ENCODE results near the gene FARS2. TPM values are rescaled to one million over a fixed set of nuclear protein-coding genes. Genes with fewer than 3 reads are reported as not detected.

Gene FARS2
- polyA plus RNA-seq, 3 donors = 12.2 to 21.6 (median 17.7) TPM

DNA sequence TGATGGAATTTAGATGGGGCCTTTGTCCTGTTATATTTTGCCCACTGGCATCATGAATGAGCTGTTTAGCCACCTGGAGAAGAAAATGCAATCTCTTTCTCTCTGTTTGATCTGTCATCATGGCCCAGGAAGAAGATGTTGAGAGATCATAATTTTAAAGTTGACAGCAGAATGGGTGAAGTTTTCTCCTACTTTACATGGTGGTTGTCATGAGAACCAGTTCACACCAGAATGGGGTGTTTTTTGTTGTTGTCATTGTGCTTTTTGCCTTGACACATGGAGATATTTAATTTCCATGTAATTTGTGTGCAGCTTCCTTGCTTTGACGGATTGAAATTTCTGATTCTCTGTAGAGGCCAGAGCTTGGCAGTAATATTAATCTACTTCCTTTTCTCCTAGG is 122.5 kb downstream of the FARS2 start:
- TF ChIP-seq, protein P1, sequence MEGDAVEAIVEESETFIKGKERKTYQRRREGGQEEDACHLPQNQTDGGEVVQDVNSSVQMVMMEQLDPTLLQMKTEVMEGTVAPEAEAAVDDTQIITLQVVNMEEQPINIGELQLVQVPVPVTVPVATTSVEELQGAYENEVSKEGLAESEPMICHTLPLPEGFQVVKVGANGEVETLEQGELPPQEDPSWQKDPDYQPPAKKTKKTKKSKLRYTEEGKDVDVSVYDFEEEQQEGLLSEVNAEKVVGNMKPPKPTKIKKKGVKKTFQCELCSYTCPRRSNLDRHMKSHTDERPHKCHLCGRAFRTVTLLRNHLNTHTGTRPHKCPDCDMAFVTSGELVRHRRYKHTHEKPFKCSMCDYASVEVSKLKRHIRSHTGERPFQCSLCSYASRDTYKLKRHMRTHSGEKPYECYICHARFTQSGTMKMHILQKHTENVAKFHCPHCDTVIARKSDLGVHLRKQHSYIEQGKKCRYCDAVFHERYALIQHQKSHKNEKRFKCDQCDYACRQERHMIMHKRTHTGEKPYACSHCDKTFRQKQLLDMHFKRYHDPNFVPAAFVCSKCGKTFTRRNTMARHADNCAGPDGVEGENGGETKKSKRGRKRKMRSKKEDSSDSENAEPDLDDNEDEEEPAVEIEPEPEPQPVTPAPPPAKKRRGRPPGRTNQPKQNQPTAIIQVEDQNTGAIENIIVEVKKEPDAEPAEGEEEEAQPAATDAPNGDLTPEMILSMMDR (IDR thresholded peaks at IDR 0.05) = no peak
- no peak overlapping the region for H2AFZ ChIP-seq (ENCODE audit: insufficient read depth, low read depth, low read length, poor library complexity, severe bottlenecking)
- Mint-ChIP-seq H3K4me1 (no peaks in the 10 kb centered on the region), H3K36me3 (no peaks in the 10 kb centered on the region), H3K4me3 (no peak overlapping the region), H3K27me3 (ENCODE audit: low read depth in 3 of 3) (no peaks in the 10 kb centered on the region), H3K9me3 (no peaks in the 10 kb centered on the region), H3K27ac (no peak overlapping the region)
- no peaks in the 10 kb centered on the region for H3K9me3 ChIP-seq (replicated peaks in 1 of 2; ENCODE audit: control insufficient read depth in 1 of 2, insufficient read depth in 1 of 2, low read length in 2 of 2)
- H3K4me3 ChIP-seq (replicated peaks in 1 of 3; ENCODE audit: low read depth in 2 of 3, low read length in 3 of 3) = no peak overlapping the region
- H3K27ac ChIP-seq (ENCODE audit: low read depth in 1 of 2, low read length in 2 of 2) = no peak overlapping the region
- WGBS (ENCODE audit: insufficient coverage) = no CpG with 5 or more reads among the region's 1 CpG
- no peak overlapping the region for H3K9ac ChIP-seq (ENCODE audit: insufficient read depth, low read length, poor library complexity, severe bottlenecking)
- intact Hi-C loops (cut with micrococcal nuclease) = no loop called here
- H4K20me1 ChIP-seq (ENCODE audit: insufficient read depth, low read length) = no peaks in the 10 kb centered on the region
- H3K4me2 ChIP-seq (replicated peaks; ENCODE audit: extremely low read depth, low read length, poor library complexity, severe bottlenecking) = no peak overlapping the region
- H3K27me3 ChIP-seq (ENCODE audit: control insufficient read depth in 2 of 2, insufficient read depth in 2 of 2, low read length in 2 of 2) = no peaks in the 10 kb centered on the region
- DNase-seq = no peak
- H3K36me3 ChIP-seq (replicated peaks in 1 of 2; ENCODE audit: control insufficient read depth in 1 of 2, insufficient read depth in 2 of 2, low read length in 2 of 2) = no peaks in the 10 kb centered on the region
- H3K79me2 ChIP-seq (ENCODE audit: insufficient read depth, low read length) = no peaks in the 10 kb centered on the region
- no peaks in the 10 kb centered on the region for H3K4me1 ChIP-seq (ENCODE audit: control insufficient read depth in 1 of 2, insufficient read depth in 2 of 2, low read length in 2 of 2)

- Mint-ChIP-seq H3K9me3 (no peaks in the 10 kb centered on the region), H3K4me3 (no peak overlapping the region), H3K27ac (no peak overlapping the region), H3K27me3 (ENCODE audit: low read depth in 3 of 3) (no peaks in the 10 kb centered on the region), H3K4me1 (no peaks in the 10 kb centered on the region), H3K36me3 (no peaks in the 10 kb centered on the region)
- H3K9me3 ChIP-seq (replicated peaks in 1 of 2; ENCODE audit: control insufficient read depth in 1 of 2, insufficient read depth in 1 of 2, low read length in 2 of 2) = no peaks in the 10 kb centered on the region
- H3K36me3 ChIP-seq (replicated peaks in 1 of 2; ENCODE audit: control insufficient read depth in 1 of 2, insufficient read depth in 2 of 2, low read length in 2 of 2) = no peaks in the 10 kb centered on the region
- intact Hi-C loops (cut with micrococcal nuclease) = no loop called here
- no peaks in the 10 kb centered on the region for H3K27me3 ChIP-seq (ENCODE audit: control insufficient read depth in 2 of 2, insufficient read depth in 2 of 2, low read length in 2 of 2)
- H3K4me3 ChIP-seq (replicated peaks in 1 of 3; ENCODE audit: low read depth in 2 of 3, low read length in 3 of 3) = no peak overlapping the region
- TF ChIP-seq, protein P1 (IDR thresholded peaks at IDR 0.05) = no peak
- H3K4me2 ChIP-seq (replicated peaks; ENCODE audit: extremely low read depth, low read length, poor library complexity, severe bottlenecking) = no peak overlapping the region
- no peak for DNase-seq
- no peak overlapping the region for H2AFZ ChIP-seq (ENCODE audit: insufficient read depth, low read depth, low read length, poor library complexity, severe bottlenecking)
- H3K4me1 ChIP-seq (ENCODE audit: control insufficient read depth in 1 of 2, insufficient read depth in 2 of 2, low read length in 2 of 2) = no peaks in the 10 kb centered on the region
- 97% methylated on average over 6 of the region's 7 CpGs for WGBS (ENCODE audit: insufficient coverage)
- no peaks in the 10 kb centered on the region for H3K79me2 ChIP-seq (ENCODE audit: insufficient read depth, low read length)
- H3K27ac ChIP-seq (ENCODE audit: low read depth in 1 of 2, low read length in 2 of 2) = no peak overlapping the region
- no peaks in the 10 kb centered on the region for H4K20me1 ChIP-seq (ENCODE audit: insufficient read depth, low read length)
- H3K9ac ChIP-seq (ENCODE audit: insufficient read depth, low read length, poor library complexity, severe bottlenecking) = no peak overlapping the region
These were observed 123.0 kb downstream of the FARS2 start for GRCh38 chr6:5384276-5384675.

Data from CD14-positive monocyte (primary cell).